ENCODE results near the gene NFASC. TPM values are rescaled to one million over a fixed set of nuclear protein-coding genes. Genes with fewer than 3 reads are reported as not detected.

NFASC gene
- total and polyA plus RNA-seq, 4 donors = 4.3 to 92.7 (median 32.8) TPM

- H3K36me3 ChIP-seq (ENCODE audit: control insufficient read depth in 1 of 2, insufficient read depth in 2 of 2, low read length in 1 of 2) = no peaks in the 10 kb centered on the region
- ATAC-seq (ENCODE audit: low FRiP score) = no peak
Measured at GRCh38 chr1:205069371-205070125, 198.9 kb downstream of the NFASC start.

GRCh38 chr1:205071028-205071409 lies 200.4 kb downstream of the NFASC start:
- intact Hi-C loops (cut with DNase I) = no loop called here
- Histone ChIP-seq H3K36me3 (ENCODE audit: control insufficient read depth in 1 of 2, insufficient read depth in 2 of 2, low read length in 1 of 2) (no peaks in the 10 kb centered on the region), H3K4me1 (ENCODE audit: control insufficient read depth in 1 of 2, insufficient read depth in 2 of 2, low read length in 2 of 2) (no peaks in the 10 kb centered on the region), H3K4me3 (ENCODE audit: low read length in 2 of 2) (no peak overlapping the region), H3K9me3 (ENCODE audit: control insufficient read depth, low read length) (no peaks in the 10 kb centered on the region), H3K27ac (ENCODE audit: low read depth in 1 of 2, low read length in 2 of 2) (no peak overlapping the region), H3K27me3 (ENCODE audit: control insufficient read depth in 1 of 2, insufficient read depth in 2 of 2, low read length in 1 of 2) (no peaks in the 10 kb centered on the region)
- DNase-seq (no peak), ATAC-seq (ENCODE audit: low FRiP score) (no peak)
- WGBS, 2 donors = 92 to 94% methylated on average over 2 of the region's 2 CpGs

More at GRCh38 chr1:205069371-205070125, 198.9 kb downstream of the NFASC start:
- Histone ChIP-seq H3K27me3 (ENCODE audit: control insufficient read depth in 1 of 2, insufficient read depth in 2 of 2, low read length in 1 of 2) (no peaks in the 10 kb centered on the region), H3K27ac (ENCODE audit: low read depth in 1 of 2, low read length in 2 of 2) (no peak overlapping the region), H3K4me1 (ENCODE audit: control insufficient read depth in 1 of 2, insufficient read depth in 2 of 2, low read length in 2 of 2) (no peaks in the 10 kb centered on the region), H3K4me3 (ENCODE audit: low read length in 2 of 2) (no peak overlapping the region), H3K9me3 (ENCODE audit: control insufficient read depth, low read length) (no peaks in the 10 kb centered on the region)
- intact Hi-C loops (cut with DNase I) = no loop called here
- 86 to 87% methylated on average over 39 to 42 of the region's 42 CpGs for WGBS, 2 donors
- DNase-seq = no peak

GRCh38 chr1:205071801-205072200 lies 201.1 kb downstream of the NFASC start:
- ATAC-seq (ENCODE audit: low FRiP score) (no peak), DNase-seq (no peak)
- H3K27me3 ChIP-seq (ENCODE audit: control insufficient read depth in 1 of 2, insufficient read depth in 2 of 2, low read length in 1 of 2) = no peaks in the 10 kb centered on the region
- intact Hi-C loops (cut with DNase I) = no loop called here
- no peak overlapping the region for H3K4me3 ChIP-seq (ENCODE audit: low read length in 2 of 2)
- WGBS, 2 donors = 79 to 89% methylated on average over 12 of the region's 12 CpGs
- no peaks in the 10 kb centered on the region for H3K4me1 ChIP-seq (ENCODE audit: control insufficient read depth in 1 of 2, insufficient read depth in 2 of 2, low read length in 2 of 2)
- H3K9me3 ChIP-seq (ENCODE audit: control insufficient read depth, low read length) = no peaks in the 10 kb centered on the region
- H3K36me3 ChIP-seq (ENCODE audit: control insufficient read depth in 1 of 2, insufficient read depth in 2 of 2, low read length in 1 of 2) = no peaks in the 10 kb centered on the region
- H3K27ac ChIP-seq (ENCODE audit: low read depth in 1 of 2, low read length in 2 of 2) = no peak overlapping the region

- no peaks in the 10 kb centered on the region for H3K27me3 ChIP-seq (ENCODE audit: control insufficient read depth in 1 of 2, insufficient read depth in 2 of 2, low read length in 1 of 2)
- no peaks in the 10 kb centered on the region for H3K9me3 ChIP-seq (ENCODE audit: control insufficient read depth, low read length)
- ATAC-seq (ENCODE audit: low FRiP score) = no peak
- no peaks in the 10 kb centered on the region for H3K4me1 ChIP-seq (ENCODE audit: control insufficient read depth in 1 of 2, insufficient read depth in 2 of 2, low read length in 2 of 2)
- WGBS, 2 donors = 78 to 86% methylated on average over 9 of the region's 9 CpGs
- H3K27ac ChIP-seq (ENCODE audit: low read depth in 1 of 2, low read length in 2 of 2) = no peak overlapping the region
- H3K4me3 ChIP-seq (ENCODE audit: low read length in 2 of 2) = no peak overlapping the region
- DNase-seq = no peak
- no peaks in the 10 kb centered on the region for H3K36me3 ChIP-seq (ENCODE audit: control insufficient read depth in 1 of 2, insufficient read depth in 2 of 2, low read length in 1 of 2)
- intact Hi-C loops (cut with DNase I) = no loop called here
Measured at GRCh38 chr1:205072286-205072685, 201.6 kb downstream of the NFASC start.

Other genes with a start within 250 kb of the NFASC start
- 1 to 10 TPM; 1.3 to 6.8 TPM for gene LRRN2, start 185.1 kb upstream of the NFASC start, total RNA-seq
- not detected for gene LRRN2, start 185.1 kb upstream of the NFASC start, polyA plus RNA-seq
- 1 to 10 TPM in 1 of 2 donors, under 1 TPM in 1; 0.16 to 1.3 TPM for gene CNTN2, start 172.3 kb downstream of the NFASC start, total RNA-seq
- gene CNTN2, start 172.3 kb downstream of the NFASC start, polyA plus RNA-seq = not detected
- 1 to 10 TPM; 3.1 to 4.1 TPM for gene TMEM81, start 213.6 kb downstream of the NFASC start, total RNA-seq
- gene TMEM81, start 213.6 kb downstream of the NFASC start, polyA plus RNA-seq = 1 to 10 TPM; 1.1 to 2.2 TPM

All from aorta (tissue), 5 donors.